Activated CD8-positive, alpha-beta memory T cell treated with anti-CD3 and anti-CD28 coated beads, Interleukin-2, amount 10 ng/mL, durations not matched to agents 7 days and 5 days (primary cell): Measurements from ENCODE around the gene CYP46A1. TPM values are rescaled to one million over a fixed set of nuclear protein-coding genes. Genes with fewer than 3 reads are reported as not detected.
A peak's percentile ranks its signal among the peaks of the same experiment; 100 is the strongest.

ENCODE experiments used
- ATAC-seq: fragments of 150-1000 bp; cut with Tn5 transposase; one replicate; pipeline ENCODE4 v1.10.0; 2021; ENCODE audit warnings: moderate library complexity
- CTCF ChIA-PET: fragments of 350-600 bp; sonication (Branson Sonifier 250); formaldehyde crosslinking; loops from one replicate; lab custom pipeline; 2021; ENCODE audit warnings: antibody characterized with exemption; lab: Charles Lee
- DNase-seq: peaks from one replicate; pipeline ENCODE4 v3.0.0-alpha.2; 2020
- H3K27ac Mint-ChIP-seq: one replicate; pipeline ENCODE4 v1.8.0; 2021; ENCODE audit warnings: mild to moderate bottlenecking, mixed read lengths
- H3K27me3 Mint-ChIP-seq: one replicate; pipeline ENCODE4 v1.8.0; 2021; ENCODE audit warnings: mixed read lengths
- H3K36me3 Mint-ChIP-seq: one replicate; pipeline ENCODE4 v1.8.0; 2021; ENCODE audit warnings: mild to moderate bottlenecking, mixed read lengths
- H3K4me1 Mint-ChIP-seq: one replicate; pipeline ENCODE4 v1.8.0; 2021; ENCODE audit warnings: mixed read lengths
- H3K4me3 Mint-ChIP-seq: one replicate; pipeline ENCODE4 v1.8.0; 2021; ENCODE audit warnings: mild to moderate bottlenecking, moderate library complexity, mixed read lengths
- H3K9me3 Mint-ChIP-seq: one replicate; pipeline ENCODE4 v1.8.0; 2022; ENCODE audit warnings: low read depth, mixed read lengths
- total RNA-seq, 2 experiments: library from RNA; stranded (reverse); gene quantifications; one replicate each; pipeline ENCODE4 v1.2.3, GENCODE V29; 2021

Gene CYP46A1
- total RNA-seq, 2 experiments from 2014 or later = 0.15 TPM; not detected in 1

DNA sequence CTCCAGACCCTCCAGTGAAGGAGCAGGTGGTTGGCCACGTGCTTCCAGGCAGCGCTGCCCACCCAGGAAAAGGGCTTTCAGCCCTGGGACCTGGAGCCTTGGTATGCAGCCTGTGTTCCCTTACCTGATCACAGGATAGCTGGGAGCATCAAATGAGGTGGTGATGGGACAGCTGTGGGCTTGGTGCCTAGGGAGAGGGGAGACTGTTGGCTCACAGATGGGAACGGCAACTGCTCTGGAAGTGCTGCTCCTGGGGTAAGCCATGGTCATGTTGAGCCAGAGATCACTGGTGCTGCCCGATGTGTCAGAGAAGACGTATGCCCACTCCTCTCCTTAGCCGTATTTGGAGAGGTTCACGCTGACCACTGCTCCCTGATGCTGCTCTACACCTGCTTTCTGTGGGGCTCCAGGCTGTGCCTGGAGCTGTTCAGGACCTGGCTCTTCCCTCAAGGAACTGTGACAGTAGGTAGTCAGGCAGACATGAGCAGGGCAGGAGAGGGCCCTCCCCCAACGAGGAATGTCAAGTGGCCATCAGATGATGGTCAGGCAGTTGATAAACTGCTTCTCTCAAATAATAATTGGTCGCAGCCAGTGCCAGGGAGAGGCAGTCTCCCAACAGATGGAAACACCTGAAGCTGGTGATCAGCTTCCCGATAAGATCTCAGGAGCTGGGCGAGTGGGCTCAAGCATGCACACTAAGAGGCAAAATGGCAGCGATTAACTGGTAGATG lies 2.8 kb upstream of the CYP46A1 start:
- Mint-ChIP-seq H3K27me3 (peaks cover 11% of the 10 kb centered on the region), H3K27ac (no peak overlapping the region), H3K4me1 (peaks cover 12% of the 10 kb centered on the region), H3K9me3 (no peaks in the 10 kb centered on the region), H3K36me3 (no peaks in the 10 kb centered on the region), H3K4me3 (no peak overlapping the region)
- DNase-seq (no peak), ATAC-seq (no peak)
- CTCF ChIA-PET = interaction anchor here (1.2 to 3.6 kb wide), 3 partner anchors 9 to 76 kb away, joined by 3 to 13 read pairs (median 6); partner anchors contain the start of gene CCDC85C

DNA sequence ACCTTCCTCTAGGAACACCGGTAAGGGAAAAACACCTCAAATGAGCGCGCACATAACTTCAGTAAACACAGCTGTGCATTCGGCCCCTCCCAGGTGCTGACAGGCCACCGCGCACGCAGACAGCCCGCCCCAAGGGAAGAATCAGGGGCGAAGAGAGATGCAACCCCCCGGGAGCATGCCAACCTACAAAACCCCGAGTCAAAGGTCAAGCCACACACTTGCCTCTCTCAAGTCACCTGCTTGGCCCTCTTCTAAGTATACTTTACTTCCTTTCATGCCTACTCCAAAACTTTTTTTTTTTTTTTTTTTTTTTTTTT lies 2.3 kb upstream of the CYP46A1 start:
- H3K4me3 Mint-ChIP-seq = no peak overlapping the region
- CTCF ChIA-PET = interaction anchor here (0.6 to 3.6 kb wide), 4 partner anchors 10 to 77 kb away, joined by 3 to 13 read pairs (median 4); partner anchors contain the start of gene CCDC85C
- DNase-seq = no peak

DNA sequence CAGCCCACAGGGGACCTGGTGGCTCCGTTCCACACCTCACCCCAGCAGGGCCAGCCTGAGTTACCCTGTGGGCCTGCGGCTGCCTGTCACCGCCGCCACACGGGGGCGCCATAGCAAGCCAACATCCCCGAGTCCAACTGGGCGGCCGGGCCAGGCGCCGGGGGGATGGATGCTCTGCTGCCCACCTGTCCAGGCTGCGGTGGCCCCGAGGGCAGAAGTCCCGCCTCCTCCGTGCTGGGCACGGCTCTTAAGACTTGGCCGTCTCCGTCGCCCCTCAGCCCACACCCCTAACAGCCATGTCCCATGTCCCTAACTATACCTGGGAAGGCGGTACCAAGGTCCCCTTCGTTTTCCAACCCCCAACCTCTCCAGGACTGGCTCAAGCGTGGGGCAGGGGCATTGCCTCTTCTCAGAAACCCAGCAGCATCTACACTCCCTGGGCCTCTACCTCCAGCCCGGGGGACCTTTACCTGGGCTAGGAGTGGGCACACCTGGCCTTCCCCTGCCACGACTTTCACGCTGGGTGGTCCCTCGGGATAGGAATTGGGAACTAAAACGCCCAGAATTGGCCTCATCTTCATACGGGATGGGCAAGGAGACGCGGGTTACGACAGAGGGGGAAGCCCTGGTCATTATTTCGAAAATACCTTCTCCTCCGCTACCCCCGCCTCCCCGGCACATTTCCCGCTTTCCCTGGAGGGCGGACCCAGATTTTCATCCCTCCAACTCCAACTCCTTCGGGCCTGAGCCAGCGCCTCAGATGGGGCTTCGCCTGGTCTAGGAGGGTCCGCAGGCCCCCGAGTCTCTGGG lies 1.1 kb upstream of the CYP46A1 start:
- Mint-ChIP-seq H3K4me1 (peaks cover 7% of the 10 kb centered on the region), H3K4me3 (peak overlapping the region; percentile 79), H3K36me3 (no peaks in the 10 kb centered on the region), H3K27me3 (peaks cover 21% of the 10 kb centered on the region), H3K9me3 (no peaks in the 10 kb centered on the region), H3K27ac (peak overlapping the region; percentile 81)
- peak; percentile 38 for ATAC-seq
- CTCF ChIA-PET = interaction anchor here (0.9 to 3.6 kb wide), 8 partner anchors 11 to 204 kb away, joined by 3 to 13 read pairs (median 4); partner anchors contain the start of gene CCDC85C
- peak; percentile 89 for DNase-seq

More for the DNA sequence above, 2.3 kb upstream of the CYP46A1 start:
- Mint-ChIP-seq H3K27ac (no peak overlapping the region), H3K36me3 (no peaks in the 10 kb centered on the region), H3K27me3 (peaks cover 15% of the 10 kb centered on the region), H3K4me1 (peaks cover 7% of the 10 kb centered on the region), H3K9me3 (no peaks in the 10 kb centered on the region)
- no peak for ATAC-seq

DNA sequence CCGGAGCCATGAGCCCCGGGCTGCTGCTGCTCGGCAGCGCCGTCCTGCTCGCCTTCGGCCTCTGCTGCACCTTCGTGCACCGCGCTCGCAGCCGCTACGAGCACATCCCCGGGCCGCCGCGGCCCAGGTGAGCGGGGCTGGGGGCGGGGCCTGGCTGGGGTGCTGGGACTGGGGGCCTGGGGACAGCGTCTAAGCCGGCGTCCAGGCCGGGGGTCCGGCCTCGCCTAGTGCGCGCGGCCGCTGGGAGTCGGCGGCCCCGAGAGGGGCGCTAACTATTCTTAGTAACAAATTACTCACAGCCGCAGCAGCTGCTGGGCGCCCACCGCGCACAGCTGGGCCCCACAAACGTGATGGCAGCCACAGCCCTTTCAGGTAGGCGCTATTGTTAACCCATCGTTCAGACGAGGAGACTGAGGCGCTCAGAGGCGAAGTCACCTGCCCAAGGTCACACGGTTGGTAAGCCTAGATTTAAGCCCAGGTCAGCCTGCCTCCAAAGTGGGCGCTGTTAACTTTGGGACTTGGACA lies 374 bp downstream of the CYP46A1 start:
- Mint-ChIP-seq H3K27me3 (peaks cover 29% of the 10 kb centered on the region), H3K27ac (no peak overlapping the region), H3K9me3 (no peaks in the 10 kb centered on the region), H3K36me3 (no peaks in the 10 kb centered on the region), H3K4me3 (no peak overlapping the region), H3K4me1 (peaks cover 12% of the 10 kb centered on the region)
- ATAC-seq = no peak
- peak; percentile 47 for DNase-seq
- CTCF ChIA-PET = interaction anchor here (0.7 to 3.6 kb wide), 9 partner anchors 12 to 536 kb away, joined by 3 to 13 read pairs (median 3); partner anchors contain the start of genes CCDC85C, CCNK and SETD3

DNA sequence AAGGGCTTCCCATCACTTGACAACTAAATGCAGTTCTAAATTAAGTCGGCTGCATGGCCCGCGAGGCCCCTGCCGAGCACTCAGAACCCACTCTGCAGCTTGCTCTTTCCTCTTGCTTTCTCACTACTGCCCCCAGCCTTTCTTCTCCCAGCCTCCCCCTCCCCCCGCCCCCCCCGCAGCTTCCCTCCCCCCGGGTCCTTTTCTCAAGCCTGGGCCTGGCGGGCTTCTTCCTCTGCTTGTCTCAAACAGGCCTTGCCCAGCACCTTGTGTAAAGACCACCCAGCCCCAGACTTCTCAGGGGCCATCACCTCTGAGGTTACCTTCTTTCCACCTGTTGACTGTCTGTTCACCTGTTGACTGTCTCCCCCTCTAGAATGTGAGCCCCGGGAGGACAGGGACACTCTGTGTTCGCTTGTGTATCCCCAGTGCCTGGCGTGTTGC lies 1.1 kb downstream of the CYP46A1 start:
- CTCF ChIA-PET = no interaction called here
- DNase-seq = peak; percentile 38
- Mint-ChIP-seq H3K9me3 (no peaks in the 10 kb centered on the region), H3K27ac (no peak overlapping the region), H3K4me3 (no peak overlapping the region), H3K27me3 (peaks cover 34% of the 10 kb centered on the region), H3K4me1 (peaks cover 12% of the 10 kb centered on the region), H3K36me3 (no peaks in the 10 kb centered on the region)
- ATAC-seq = no peak

DNA sequence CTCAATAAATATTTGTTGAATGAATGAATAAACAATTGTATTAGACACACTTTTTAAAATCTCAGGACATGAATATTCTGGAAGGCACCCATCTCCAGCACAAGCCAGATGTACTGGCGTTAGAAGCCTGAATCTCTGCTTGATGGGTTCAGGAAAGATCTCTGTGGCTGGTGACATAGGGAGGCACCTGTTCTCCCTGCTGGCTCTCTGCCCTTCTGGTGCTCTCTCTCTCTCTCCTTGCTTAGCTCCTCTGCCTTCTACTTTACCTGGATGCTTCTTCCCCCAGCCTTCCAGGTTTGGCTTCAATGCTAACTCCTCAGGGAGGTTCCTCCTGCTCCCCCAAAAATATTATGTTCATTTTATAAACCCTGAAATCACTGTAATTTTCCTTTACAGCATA lies 1.5 kb downstream of the CYP46A1 start:
- H3K27me3 Mint-ChIP-seq = peaks cover 34% of the 10 kb centered on the region
- ATAC-seq = no peak

DNA sequence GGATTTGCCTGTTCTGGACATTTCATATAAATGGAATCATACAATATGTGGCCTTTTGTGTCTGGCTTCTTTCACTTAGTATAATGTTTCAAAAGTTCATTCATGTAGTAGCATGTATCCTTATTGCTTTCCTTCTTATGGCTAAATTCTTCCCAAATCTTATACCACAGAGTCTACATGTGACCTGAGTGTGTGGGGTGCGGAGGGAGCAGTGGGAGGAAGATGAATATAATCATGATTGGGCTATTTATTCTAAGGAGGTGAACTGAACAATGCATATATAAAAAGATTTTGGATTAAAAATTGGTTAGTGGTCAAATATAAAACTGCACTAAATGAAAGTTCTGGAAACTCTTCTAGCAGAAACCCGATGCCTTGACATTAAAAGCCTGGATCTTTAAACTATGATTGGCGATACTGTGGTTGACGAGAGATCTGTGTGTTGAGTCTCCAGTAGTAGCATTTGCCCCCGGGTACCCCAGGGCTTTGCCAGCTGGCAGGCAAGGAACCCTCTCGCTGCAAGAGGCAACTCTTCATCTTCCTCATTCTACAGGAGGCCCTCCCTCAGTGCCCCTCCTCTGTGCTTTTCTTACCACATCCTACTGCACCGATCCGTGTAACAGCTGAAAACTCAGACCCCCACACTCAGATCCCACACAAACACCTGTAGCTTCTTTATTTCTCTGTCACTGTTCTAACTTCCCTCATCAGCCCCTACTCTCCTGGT lies 2.6 kb downstream of the CYP46A1 start:
- H3K27me3 Mint-ChIP-seq = peaks cover 36% of the 10 kb centered on the region
- peaks cover 12% of the 10 kb centered on the region for H3K4me1 Mint-ChIP-seq
- no peaks in the 10 kb centered on the region for H3K36me3 Mint-ChIP-seq
- H3K4me3 Mint-ChIP-seq = no peak overlapping the region
- no peaks in the 10 kb centered on the region for H3K9me3 Mint-ChIP-seq
- CTCF ChIA-PET = interaction anchor here (0.5 to 0.8 kb wide), 3 partner anchors 9 to 277 kb away, joined by 3 to 6 read pairs (median 3); no protein-coding TSS in a partner anchor
- DNase-seq (peak; percentile 36), ATAC-seq (no peak)
- H3K27ac Mint-ChIP-seq = no peak overlapping the region

More for the DNA sequence above, 1.5 kb downstream of the CYP46A1 start:
- Mint-ChIP-seq H3K27ac (no peak overlapping the region), H3K9me3 (no peaks in the 10 kb centered on the region), H3K4me3 (no peak overlapping the region), H3K36me3 (no peaks in the 10 kb centered on the region), H3K4me1 (peaks cover 12% of the 10 kb centered on the region)
- CTCF ChIA-PET = no interaction called here
- DNase-seq = no peak

DNA sequence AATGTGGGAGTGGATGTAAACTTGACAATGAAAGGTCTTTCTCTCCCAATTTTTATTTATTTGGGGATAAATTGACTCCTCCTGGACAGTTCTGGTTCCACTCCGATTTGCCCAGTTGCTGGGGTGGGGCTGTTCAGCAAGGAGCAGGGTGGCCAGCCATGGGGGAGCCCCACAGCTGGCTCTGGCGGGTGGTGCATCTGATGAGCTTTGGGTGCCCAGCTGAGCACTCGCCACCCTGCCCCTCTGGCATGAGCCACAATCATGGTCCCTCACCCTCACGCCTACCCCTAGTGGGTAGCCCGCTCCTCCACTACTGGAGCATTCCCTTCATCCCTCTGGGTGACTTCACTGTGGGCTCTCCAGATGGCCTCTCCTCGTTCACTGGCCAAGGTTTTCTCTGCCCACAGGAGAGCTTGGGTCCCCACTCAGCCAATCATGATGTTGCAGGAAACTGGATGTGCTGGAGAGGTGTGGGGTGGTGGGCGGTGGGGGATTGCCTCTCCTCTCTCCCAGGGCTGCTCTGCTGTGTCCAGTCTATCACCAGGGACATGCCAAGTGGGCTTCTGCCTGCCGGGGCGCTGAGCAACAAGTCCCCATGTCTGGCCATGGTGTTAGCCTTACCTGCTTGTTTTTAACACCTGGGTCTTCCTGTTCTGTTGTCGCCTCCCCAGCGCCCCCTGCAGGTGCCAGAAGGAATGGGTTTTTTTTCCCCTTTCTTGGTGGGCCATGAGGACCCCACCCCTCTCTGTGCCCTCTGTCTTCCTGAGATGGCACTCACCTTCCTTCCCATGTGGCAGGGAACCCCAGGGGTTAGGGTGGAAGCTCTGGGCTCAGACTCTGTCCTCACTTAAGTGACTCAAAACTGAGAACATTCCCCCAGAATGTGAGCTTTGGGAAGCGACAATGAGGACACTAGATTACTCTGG lies 3.4 kb downstream of the CYP46A1 start:
- ATAC-seq (no peak), DNase-seq (peak; percentile 40)
- Mint-ChIP-seq H3K27ac (no peak overlapping the region), H3K9me3 (no peaks in the 10 kb centered on the region), H3K27me3 (peaks cover 41% of the 10 kb centered on the region), H3K36me3 (no peaks in the 10 kb centered on the region), H3K4me1 (peaks cover 9% of the 10 kb centered on the region), H3K4me3 (no peak overlapping the region)
- CTCF ChIA-PET = interaction anchor here (0.6 to 1.5 kb wide), 13 partner anchors 9 to 284 kb away, joined by 3 to 6 read pairs (median 3); no protein-coding TSS in a partner anchor

DNA sequence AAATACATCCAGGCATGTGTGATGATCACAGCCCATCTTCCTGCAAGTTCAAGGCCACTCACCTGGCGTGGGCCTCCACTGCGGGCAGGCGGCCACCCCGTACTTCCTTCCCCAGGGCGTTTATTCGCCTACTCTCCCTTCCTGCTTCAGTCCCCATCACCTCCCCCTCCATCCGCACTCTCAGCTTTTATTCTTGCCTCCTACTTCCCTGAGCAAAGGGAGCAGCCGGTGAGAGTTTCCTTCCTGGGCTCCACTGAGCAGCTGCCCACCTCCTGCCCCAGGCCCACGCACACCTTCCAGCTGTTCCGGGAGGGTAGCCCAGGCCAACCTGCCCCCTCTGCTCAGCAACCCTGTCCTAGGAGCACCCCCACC lies 4.1 kb downstream of the CYP46A1 start:
- CTCF ChIA-PET = interaction anchor here (0.6 to 1.5 kb wide), 13 partner anchors 11 to 283 kb away, joined by 3 to 6 read pairs (median 3); no protein-coding TSS in a partner anchor
- ATAC-seq = no peak
- DNase-seq = peak; percentile 22
- H3K27me3 Mint-ChIP-seq = peaks cover 41% of the 10 kb centered on the region
- H3K36me3 Mint-ChIP-seq = no peaks in the 10 kb centered on the region
- peaks cover 8% of the 10 kb centered on the region for H3K4me1 Mint-ChIP-seq
- H3K9me3 Mint-ChIP-seq = no peaks in the 10 kb centered on the region
- no peak overlapping the region for H3K4me3 Mint-ChIP-seq
- H3K27ac Mint-ChIP-seq = no peak overlapping the region

DNA sequence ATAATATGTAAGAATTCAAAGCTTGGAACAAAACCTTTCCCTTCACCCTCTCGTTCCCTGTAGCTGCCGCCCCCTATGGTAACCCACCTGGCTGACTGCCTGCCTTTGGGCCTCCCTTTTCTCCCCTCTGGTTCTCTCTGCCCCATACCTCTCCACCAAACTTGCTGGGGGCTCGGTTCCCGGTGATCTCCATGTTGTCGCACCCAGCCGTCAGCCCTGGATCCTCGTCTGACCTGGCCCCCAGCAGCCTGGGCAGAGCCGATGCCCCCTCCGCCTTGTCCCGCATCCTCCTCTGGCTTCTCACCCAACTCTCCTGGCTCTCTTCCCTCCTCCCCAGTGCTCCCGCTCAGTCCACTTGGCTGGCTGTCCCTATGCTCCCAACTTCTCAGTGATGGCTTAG lies 4.5 kb downstream of the CYP46A1 start:
- Mint-ChIP-seq H3K27ac (no peak overlapping the region), H3K4me1 (peaks cover 8% of the 10 kb centered on the region), H3K27me3 (peaks cover 41% of the 10 kb centered on the region), H3K36me3 (no peaks in the 10 kb centered on the region), H3K9me3 (no peaks in the 10 kb centered on the region), H3K4me3 (no peak overlapping the region)
- ATAC-seq (no peak), DNase-seq (no peak)
- CTCF ChIA-PET = interaction anchor here (0.6 to 1.5 kb wide), 12 partner anchors 11 to 282 kb away, joined by 3 to 6 read pairs (median 3); no protein-coding TSS in a partner anchor

DNA sequence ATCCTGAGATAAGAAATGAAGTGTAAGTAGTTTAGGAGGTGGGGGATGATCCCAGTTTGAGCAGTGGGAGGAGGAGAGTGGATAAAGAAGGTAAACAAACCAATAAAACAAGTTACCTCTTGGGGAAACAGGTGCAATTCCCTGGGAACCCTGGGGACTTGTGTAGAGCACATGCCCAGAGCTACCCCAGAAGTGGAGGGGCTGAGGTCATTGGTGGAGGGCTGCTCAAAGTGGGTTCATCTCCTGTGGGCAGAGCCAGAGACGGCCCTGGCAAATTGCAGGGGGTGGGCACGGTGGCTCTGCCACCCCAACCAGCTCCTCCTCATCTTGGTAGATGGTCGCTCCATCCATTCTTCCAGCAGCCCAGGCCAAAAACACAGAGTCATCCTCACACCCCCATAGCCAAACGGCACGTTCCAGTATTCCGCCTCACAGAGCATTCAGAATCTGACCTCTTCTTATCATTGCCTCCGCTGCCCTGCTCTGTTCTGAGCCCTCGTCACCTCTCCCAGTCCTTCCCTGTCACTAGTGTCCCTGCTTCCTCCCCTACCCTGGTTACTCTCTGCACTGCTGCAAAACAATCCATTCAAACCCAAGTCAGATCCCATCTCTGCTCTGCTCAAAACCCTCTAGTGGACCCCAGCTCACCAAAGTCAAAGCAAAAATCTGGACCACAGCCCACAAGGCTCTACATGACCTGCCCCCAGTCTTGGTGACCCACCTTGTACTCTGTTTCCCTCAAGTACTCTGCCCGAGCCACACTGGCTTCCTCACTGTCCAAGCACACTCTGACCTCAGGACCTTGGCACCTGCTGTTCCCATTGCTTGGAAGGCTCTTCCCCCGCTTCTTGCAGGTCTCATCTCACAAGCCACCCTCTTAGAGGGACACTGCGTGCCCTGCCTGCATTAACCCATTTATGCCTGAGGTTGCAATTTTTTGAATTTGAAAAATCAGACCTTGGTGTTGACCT lies 5.5 kb downstream of the CYP46A1 start:
- Mint-ChIP-seq H3K27ac (no peak overlapping the region), H3K4me3 (no peak overlapping the region), H3K36me3 (no peaks in the 10 kb centered on the region), H3K4me1 (peaks cover 8% of the 10 kb centered on the region), H3K9me3 (no peaks in the 10 kb centered on the region), H3K27me3 (peaks cover 48% of the 10 kb centered on the region)
- ATAC-seq = no peak
- CTCF ChIA-PET = interaction anchor here (0.9 to 1.2 kb wide), 2 partner anchors 164 to 218 kb away, joined by 3 read pairs; no protein-coding TSS in a partner anchor
- DNase-seq = no peak
